Mammary microvascular endothelial cell (primary cell): Measurements from ENCODE around the gene CEBPZ. TPM values are rescaled to one million over a fixed set of nuclear protein-coding genes. Genes with fewer than 3 reads are reported as not detected.

Experiments used
- total RNA-seq: library from RNA; depleted of rRNA; stranded (reverse); fragments of >200 nt; gene quantifications from 2 replicates; pipeline ENCODE4 v1.2.3, GENCODE V29; 2015

Gene CEBPZ
- total RNA-seq: 33.6 and 40.5 TPM in 2 replicates

GRCh38 chr2:37231241-37232130 lies at the start of gene CEBPZ, which contains the start of gene NDUFAF7:
Gene CEBPZ, minus strand, starts transcription at chr2:37231596. Its CDS starts 29 bp downstream, at chr2:37231567.
Gene NDUFAF7, plus strand, starts transcription at chr2:37231658. Its CDS starts 48 bp downstream, at chr2:37231706.

DNA sequence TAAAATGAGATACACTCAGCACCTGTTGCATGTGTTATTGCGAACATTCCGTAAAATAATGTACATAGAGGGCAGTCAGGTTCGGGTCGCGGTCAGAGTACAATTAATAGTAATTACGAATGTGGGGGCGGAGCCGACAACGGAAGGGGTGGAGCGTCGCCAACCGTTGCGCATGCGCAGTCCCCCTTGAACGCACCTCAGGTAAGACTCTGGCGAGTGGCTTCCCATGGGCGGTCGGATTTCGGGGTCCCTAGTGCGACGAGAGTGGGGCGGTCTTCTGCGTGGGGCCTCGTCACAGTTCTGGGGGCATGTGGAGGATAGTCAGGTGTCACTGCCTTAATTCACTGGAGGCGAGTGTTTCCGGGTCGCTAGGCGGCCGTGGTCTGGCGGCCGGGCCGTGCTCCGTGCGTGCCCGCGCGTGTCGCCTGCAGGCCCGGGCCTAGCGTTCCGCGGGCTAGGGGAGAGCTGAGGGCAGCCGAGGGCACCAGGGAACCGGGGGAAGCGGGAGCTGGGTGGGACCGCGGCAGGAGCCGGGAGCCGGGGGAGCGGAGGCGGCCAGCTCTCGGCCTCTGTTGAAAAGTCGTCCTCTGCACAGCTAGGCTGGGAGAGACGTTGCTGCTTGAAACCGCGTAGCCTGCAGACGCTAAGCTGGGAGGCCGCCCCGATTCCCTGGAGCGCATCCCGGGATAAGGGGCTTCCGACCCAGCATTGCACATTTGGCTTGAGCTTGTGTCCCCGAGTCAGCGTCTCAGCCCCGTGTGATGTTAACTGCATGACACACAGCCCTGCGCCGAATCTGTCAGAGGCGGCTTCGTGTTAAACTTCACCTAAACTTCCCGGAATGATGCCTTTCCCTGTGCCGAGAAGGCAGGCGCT lies 34.8 kb downstream of the CEBPZ start, which contains the start of gene CEBPZOS:
Gene CEBPZOS (plus strand): TSS at position 177 of the 876 bp plus-strand sequence. CDS start 3,209 bp downstream, outside the sequence.

DNA sequence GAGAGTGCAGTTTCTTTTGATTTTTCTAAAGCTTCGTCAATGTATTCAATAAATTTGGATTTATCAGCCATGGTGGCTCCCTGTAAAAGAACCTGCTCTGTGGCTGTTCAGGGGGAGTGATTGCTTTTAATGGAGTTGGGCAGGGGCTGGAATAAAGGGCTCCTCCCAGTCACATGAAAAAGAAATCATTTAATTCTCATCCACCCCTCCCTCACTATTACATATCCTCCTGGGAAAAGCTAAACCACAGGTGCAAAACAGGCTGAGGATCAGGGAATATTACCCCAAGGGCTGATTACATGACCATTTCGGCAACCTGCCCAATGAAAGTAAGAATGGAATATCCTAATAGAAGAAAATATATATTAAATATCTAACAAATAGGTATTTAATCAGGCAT lies 42.8 kb downstream of the CEBPZ start, which contains the start of gene SULT6B1:
Gene SULT6B1 (minus strand): TSS at position 101 of the 400 bp plus-strand sequence. CDS start 30 bp downstream, at position 71.

DNA sequence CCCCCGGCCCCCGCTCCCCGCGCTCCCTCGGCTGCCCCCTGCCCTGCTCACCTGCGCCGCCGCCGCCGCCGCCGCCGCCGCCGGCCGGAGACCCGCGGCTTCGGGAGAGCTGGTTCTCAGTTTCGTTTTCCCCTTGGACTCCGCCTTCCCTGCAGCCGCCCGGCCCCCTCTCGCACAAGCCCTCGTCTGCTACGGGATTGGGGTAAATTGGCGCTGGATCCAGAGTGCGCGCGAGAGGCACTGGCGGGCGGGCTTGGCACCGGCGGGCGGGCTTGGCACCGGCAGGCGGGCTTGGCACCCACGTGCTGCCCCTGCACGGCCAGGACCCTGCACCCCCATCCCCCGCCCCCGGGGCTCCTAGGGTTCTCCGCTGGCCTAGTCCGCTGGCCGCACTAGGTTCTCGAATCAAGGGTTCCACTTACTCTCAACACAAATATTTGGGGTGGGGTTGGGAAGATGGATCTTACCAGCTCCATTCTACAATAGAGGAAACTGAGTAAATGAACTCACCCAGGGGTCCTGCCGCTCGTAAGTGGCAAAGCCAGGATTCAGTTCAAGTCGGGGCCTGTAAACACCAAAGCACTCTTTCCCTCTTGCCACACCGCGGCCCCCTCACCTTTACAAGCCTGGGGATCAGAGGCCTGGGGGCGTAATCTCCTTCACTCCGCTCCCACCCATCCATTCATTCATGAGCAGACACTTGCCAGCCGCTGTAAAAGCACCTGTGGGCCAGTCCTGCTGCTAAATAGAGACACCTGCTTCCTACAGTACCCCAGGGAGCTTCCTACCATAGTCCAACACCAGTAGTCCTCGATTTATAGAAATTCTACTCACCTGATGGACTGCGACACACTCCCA lies 74.3 kb downstream of the CEBPZ start, which contains the start of gene EIF2AK2:
Gene EIF2AK2 (minus strand): TSS at position 124 of the 858 bp plus-strand sequence. CDS start 9,174 bp downstream, outside the sequence.

Other genes starting within 250 kb of the CEBPZ start
- gene HEATR5B, start 147.2 kb downstream of the CEBPZ start, total RNA-seq: 10.3 and 11.9 TPM in 2 replicates
- gene GPATCH11, start 147.1 kb downstream of the CEBPZ start, total RNA-seq: 6.6 and 6.8 TPM in 2 replicates
- gene EIF2AK2, start 74.6 kb downstream of the CEBPZ start, total RNA-seq: 28.0 and 40.9 TPM in 2 replicates
- gene SULT6B1, start 42.9 kb downstream of the CEBPZ start, total RNA-seq: not detected in 2 replicates
- gene CEBPZOS, start 35.1 kb downstream of the CEBPZ start, total RNA-seq: 18.4 and 18.7 TPM in 2 replicates
- gene NDUFAF7, start 62 bp upstream of the CEBPZ start, total RNA-seq: 8.5 and 12.1 TPM in 2 replicates
- 27.8 and 33.6 TPM in 2 replicates for gene PRKD3, start 93.2 kb upstream of the CEBPZ start, total RNA-seq
- 15.7 and 16.0 TPM in 2 replicates for gene QPCT, start 113.0 kb upstream of the CEBPZ start, total RNA-seq